Transverse colon (tissue), 4 donors: ENCODE data around the gene FMNL3.

Experiments used
- CTCF ChIP-seq, 5 experiments: fragments of 200-600 bp in 3 of 5; fragments of 450-650 bp in 2 of 5; sonication (generic) in 3 of 5; IDR thresholded peaks; 1 replicate in 2 of 5; 2 replicates in 3 of 5; pipeline ENCODE4 v1.5.1; 2016 to 2017; ENCODE audit warnings: antibody characterized with exemption in 5 of 5, inconsistent platforms in 3 of 5, mild to moderate bottlenecking in 2 of 5, moderate library complexity in 1 of 5
- POLR2AphosphoS5 ChIP-seq, 3 donors: sonication (generic); formaldehyde crosslinking; IDR thresholded peaks; one replicate each; pipeline ENCODE4 v1.6.1; 2016; ENCODE audit warnings: antibody characterized with exemption in 3 of 3

- no peak for TF ChIP-seq CTCF (IDR thresholded peaks at IDR 0.05)
- TF ChIP-seq POLR2AphosphoS5 (IDR thresholded peaks at IDR 0.05) = no peak
Observed at GRCh38 chr12:49621651-49622500, 85.3 kb downstream of the FMNL3 start.
